ENCODE measurements around the gene THADA.

THADA gene

DNA sequence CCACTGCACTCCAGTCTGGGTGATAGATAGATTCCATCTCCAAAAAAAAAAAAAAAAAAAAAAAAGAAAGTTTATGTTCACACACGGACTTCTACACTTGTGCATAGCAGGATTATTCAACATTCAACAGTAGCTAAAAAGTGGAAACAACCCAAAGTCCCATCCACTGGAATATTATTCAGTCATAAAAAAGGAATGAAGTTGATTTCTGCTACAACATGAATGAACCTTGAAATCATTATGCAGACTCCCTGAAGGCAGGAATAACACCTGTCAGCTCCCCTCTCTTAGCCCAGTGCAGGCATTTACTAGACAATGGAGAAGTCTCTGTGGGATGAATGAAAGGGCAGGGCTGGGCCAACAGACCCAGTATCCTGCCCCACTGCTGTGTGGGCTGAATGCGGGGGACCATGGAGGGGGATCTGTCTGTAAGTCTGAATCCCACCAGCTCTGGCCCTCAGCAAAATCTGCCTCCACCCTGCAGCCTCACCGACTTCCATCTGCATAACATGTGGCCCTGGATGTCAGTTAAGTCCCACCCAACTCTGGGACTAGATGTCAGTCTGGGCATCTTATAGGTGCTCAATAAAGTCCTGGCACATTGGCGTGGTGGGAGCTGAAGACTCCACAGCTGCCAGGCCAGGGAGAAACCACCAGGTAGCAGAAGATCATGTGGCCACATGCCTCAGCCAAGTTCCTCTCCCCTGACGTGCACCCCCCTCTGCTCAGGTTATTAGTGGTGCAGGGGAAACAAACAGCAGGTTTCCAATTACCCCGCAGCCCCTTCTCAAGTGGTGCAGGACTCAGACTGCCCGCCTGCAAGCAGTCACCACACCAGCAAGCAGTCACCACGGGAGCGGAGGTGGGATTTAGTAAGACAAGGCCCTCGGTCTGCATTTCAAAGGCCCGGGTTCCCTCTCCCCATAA lies 378.3 kb downstream of the THADA start:
- no peaks in the 10 kb centered on the region for H3K27me3 ChIP-seq (ENCODE audit: insufficient read depth, low read depth)
- peak overlapping the region; percentile 89 for H3K27ac ChIP-seq
- H3K4me1 ChIP-seq (ENCODE audit: low read depth, poor library complexity, severe bottlenecking), result peaks cover 46% of the 10 kb centered on the region
- H3K79me2 ChIP-seq (ENCODE audit: insufficient read depth, low read depth), result peaks cover 20% of the 10 kb centered on the region; the same call in 1 of the 2 replicates
- peak overlapping the region; percentile 89 for H3K4me2 ChIP-seq
- H4K20me1 ChIP-seq (ENCODE audit: insufficient read depth), result no peaks in the 10 kb centered on the region
- peaks cover 8% of the 10 kb centered on the region; the same call in 1 of the 2 replicates for H3K36me3 ChIP-seq (ENCODE audit: insufficient read depth)
- peak overlapping the region; percentile 73 for H3K9ac ChIP-seq
- H2AFZ ChIP-seq (ENCODE audit: low read depth), result peak overlapping the region; percentile 41; the same call in 1 of the 2 replicates
- no peak overlapping the region for H3K4me3 ChIP-seq (IDR thresholded peaks at IDR 0.05; ENCODE audit: insufficient read depth, low read depth, low read length)
- TF ChIP-seq, protein P1, sequence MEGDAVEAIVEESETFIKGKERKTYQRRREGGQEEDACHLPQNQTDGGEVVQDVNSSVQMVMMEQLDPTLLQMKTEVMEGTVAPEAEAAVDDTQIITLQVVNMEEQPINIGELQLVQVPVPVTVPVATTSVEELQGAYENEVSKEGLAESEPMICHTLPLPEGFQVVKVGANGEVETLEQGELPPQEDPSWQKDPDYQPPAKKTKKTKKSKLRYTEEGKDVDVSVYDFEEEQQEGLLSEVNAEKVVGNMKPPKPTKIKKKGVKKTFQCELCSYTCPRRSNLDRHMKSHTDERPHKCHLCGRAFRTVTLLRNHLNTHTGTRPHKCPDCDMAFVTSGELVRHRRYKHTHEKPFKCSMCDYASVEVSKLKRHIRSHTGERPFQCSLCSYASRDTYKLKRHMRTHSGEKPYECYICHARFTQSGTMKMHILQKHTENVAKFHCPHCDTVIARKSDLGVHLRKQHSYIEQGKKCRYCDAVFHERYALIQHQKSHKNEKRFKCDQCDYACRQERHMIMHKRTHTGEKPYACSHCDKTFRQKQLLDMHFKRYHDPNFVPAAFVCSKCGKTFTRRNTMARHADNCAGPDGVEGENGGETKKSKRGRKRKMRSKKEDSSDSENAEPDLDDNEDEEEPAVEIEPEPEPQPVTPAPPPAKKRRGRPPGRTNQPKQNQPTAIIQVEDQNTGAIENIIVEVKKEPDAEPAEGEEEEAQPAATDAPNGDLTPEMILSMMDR (conservative IDR thresholded peaks at IDR 0.05; ENCODE audit: low read depth, low read length), result no peak

DNA sequence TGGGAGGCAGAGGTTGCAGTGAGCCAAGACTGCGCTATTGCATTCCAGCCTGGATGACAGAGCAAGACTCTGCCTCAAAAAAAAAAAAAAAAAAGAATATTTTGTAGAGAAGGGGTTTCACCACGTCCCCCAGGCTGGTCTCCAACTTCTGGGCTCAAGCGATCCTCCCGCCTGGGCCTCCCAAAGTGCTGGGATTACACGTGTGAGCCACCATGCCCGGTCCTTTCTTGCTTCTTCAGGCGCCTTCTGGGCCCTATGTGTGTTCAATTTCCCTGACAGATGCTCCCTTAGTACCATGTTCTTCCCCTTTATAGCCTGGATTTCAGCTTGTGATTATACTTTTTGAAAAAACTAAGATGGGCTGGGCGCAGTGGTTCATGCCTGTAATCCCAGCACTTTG lies 379.2 kb downstream of the THADA start:
- peaks cover 38% of the 10 kb centered on the region for H3K4me1 ChIP-seq (ENCODE audit: low read depth, poor library complexity, severe bottlenecking)
- no peak overlapping the region for H3K9ac ChIP-seq

DNA sequence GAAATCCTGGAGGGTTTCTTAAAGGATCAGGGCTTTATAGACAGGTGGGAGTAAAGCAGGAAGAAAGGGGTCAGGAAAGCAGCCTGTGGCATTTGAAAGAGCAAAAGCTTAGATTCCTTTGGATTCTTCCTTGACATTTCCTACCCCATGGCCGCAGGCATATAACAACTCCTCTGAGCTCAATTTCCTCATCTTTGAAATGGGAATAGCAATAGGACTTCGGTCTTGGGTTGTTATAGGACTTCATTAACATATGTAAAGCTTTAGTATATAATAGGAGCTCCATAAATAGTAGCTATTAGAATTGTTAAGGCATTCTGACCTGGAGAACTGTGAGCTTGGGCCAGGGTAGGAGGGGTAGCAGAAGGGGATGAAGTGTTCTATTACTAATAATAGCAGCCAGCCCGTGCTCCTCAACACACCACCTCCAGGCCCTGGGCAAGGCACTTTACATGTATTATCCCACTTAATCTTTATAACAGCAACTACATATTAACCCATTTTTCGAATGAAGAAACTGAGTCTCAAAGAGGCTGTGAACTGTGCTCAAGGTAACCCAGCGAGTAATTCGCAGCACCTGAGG lies 380.1 kb downstream of the THADA start:
- no peak overlapping the region for H3K9ac ChIP-seq
- H3K4me1 ChIP-seq (ENCODE audit: low read depth, poor library complexity, severe bottlenecking), result peaks cover 29% of the 10 kb centered on the region
- no peak overlapping the region for H3K4me2 ChIP-seq
- no peak overlapping the region for H3K4me3 ChIP-seq (IDR thresholded peaks at IDR 0.05; ENCODE audit: insufficient read depth, low read depth, low read length)
- no peak overlapping the region for H3K27ac ChIP-seq
- H3K36me3 ChIP-seq (ENCODE audit: insufficient read depth), result no peaks in the 10 kb centered on the region
- H2AFZ ChIP-seq (ENCODE audit: low read depth), result no peak overlapping the region
- no peaks in the 10 kb centered on the region for H3K27me3 ChIP-seq (ENCODE audit: insufficient read depth, low read depth)
- 0 out of 2 replicates have a peak, but pooled peaks cover 3% of the 10 kb centered on the region for H3K79me2 ChIP-seq (ENCODE audit: insufficient read depth, low read depth)
- no peaks in the 10 kb centered on the region for H4K20me1 ChIP-seq (ENCODE audit: insufficient read depth)
- TF ChIP-seq, protein P1 (conservative IDR thresholded peaks at IDR 0.05; ENCODE audit: low read depth, low read length), result no peak

More for the DNA sequence above, 379.2 kb downstream of the THADA start:
- H2AFZ ChIP-seq (ENCODE audit: low read depth), result no peak overlapping the region
- no peak overlapping the region for H3K4me3 ChIP-seq (IDR thresholded peaks at IDR 0.05; ENCODE audit: insufficient read depth, low read depth, low read length)
- no peak overlapping the region for H3K4me2 ChIP-seq
- H3K79me2 ChIP-seq (ENCODE audit: insufficient read depth, low read depth), result peaks cover 11% of the 10 kb centered on the region; the same call in 1 of the 2 replicates
- TF ChIP-seq, protein P1 (conservative IDR thresholded peaks at IDR 0.05; ENCODE audit: low read depth, low read length), result no peak
- no peak overlapping the region for H3K27ac ChIP-seq
- H4K20me1 ChIP-seq (ENCODE audit: insufficient read depth), result no peaks in the 10 kb centered on the region
- H3K27me3 ChIP-seq (ENCODE audit: insufficient read depth, low read depth), result no peaks in the 10 kb centered on the region
- H3K36me3 ChIP-seq (ENCODE audit: insufficient read depth), result no peaks in the 10 kb centered on the region; the same call in 1 of the 2 replicates

DNA sequence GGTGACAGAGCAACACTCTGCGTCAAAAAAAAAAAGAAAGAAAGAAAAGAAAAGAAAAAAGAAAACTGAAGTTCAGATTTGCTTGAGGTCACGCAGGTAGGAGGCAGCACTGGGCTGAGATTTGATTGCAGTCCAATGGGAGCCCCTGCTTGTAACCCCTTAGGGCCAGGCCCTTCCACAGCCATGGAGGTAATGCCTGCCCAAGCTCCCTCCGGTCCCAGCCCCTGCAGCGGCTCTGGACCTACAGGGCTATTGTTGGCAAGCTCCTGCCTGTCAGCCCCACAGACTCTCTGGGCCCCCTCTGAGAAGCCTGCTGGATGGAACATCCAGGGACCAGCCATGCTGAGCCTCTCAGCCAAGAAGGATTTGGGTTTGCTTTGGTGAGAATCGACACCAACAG lies 381.6 kb downstream of the THADA start:
- Histone ChIP-seq H3K36me3 (ENCODE audit: insufficient read depth) (no peaks in the 10 kb centered on the region), H4K20me1 (ENCODE audit: insufficient read depth) (no peaks in the 10 kb centered on the region), H3K27me3 (ENCODE audit: insufficient read depth, low read depth) (no peaks in the 10 kb centered on the region), H3K4me2 (no peak overlapping the region), H3K79me2 (ENCODE audit: insufficient read depth, low read depth) (no peaks in the 10 kb centered on the region), H3K4me3 (IDR thresholded peaks at IDR 0.05; ENCODE audit: insufficient read depth, low read depth, low read length) (no peak overlapping the region), H3K4me1 (ENCODE audit: low read depth, poor library complexity, severe bottlenecking) (peaks cover 23% of the 10 kb centered on the region), H2AFZ (ENCODE audit: low read depth) (no peak overlapping the region), H3K9ac (no peak overlapping the region), H3K27ac (no peak overlapping the region)
- TF ChIP-seq, protein P1 (conservative IDR thresholded peaks at IDR 0.05; ENCODE audit: low read depth, low read length), result no peak

Measured in KMS-11 (cell line).